Panc1 (cell line): ENCODE data around the gene OR2T11. TPM values are rescaled to one million over a fixed set of nuclear protein-coding genes. Genes with fewer than 3 reads are reported as not detected.

Experiments
- ATAC-seq: fragments of 200-7000 bp; cut with Tn5 transposase; 2 replicates; pipeline ENCODE4 v1.9.1; 2020; ENCODE audit warnings: mild to moderate bottlenecking, moderate library complexity
- BruUV-seq: library from RNA; stranded (reverse); fragments of 400-500 nt; replicated peaks from 2 replicates; lab custom pipeline; 2021; lab: Mats Ljungman, UMichigan
- CTCF ChIA-PET: fragments of 300-600 bp; sonication (Branson Sonifier 250); formaldehyde crosslinking; loops from one replicate; lab custom pipeline; 2022; ENCODE audit warnings: antibody characterized with exemption; lab: Charles Lee
- POLR2A ChIA-PET: fragments of 300-600 bp; sonication (Branson Sonifier 250); formaldehyde crosslinking; loops from one replicate; lab custom pipeline; 2022; ENCODE audit warnings: antibody characterized with exemption; lab: Charles Lee
- DNase-seq: peaks from one replicate; pipeline ENCODE4 v3.0.0-alpha.2; 2010; ENCODE audit warnings: low read depth, low spot score
- H3K27ac ChIP-seq: 2 replicates; pipeline ENCODE4 v1.5.1; 2011; ENCODE audit warnings: mild to moderate bottlenecking, low read length, inconsistent platforms
- H3K27me3 ChIP-seq: fragments of 200-500 bp; sonication (Bioruptor generic); 2 replicates; pipeline ENCODE4 v1.6.0; 2014; ENCODE audit warnings: low read length, inconsistent platforms; ENCODE audit not compliant: control insufficient read depth, insufficient read depth
- H3K36me3 ChIP-seq: fragments of 200-500 bp; sonication (Bioruptor generic); 2 replicates; pipeline ENCODE4 v1.5.1; 2014; ENCODE audit warnings: inconsistent platforms, mild to moderate bottlenecking, low read length, moderate library complexity; ENCODE audit not compliant: control insufficient read depth, insufficient read depth
- H3K4me1 ChIP-seq: 2 replicates; pipeline ENCODE4 v1.5.1; 2011; ENCODE audit warnings: inconsistent platforms, mild to moderate bottlenecking, low read length, moderate library complexity; ENCODE audit not compliant: control insufficient read depth, insufficient read depth
- H3K4me3 ChIP-seq, 2 experiments: 2 replicates each; pipeline ENCODE4 v1.5.1; 2011 to 2012; ENCODE audit warnings: low read depth in 2 of 2, low read length in 2 of 2, mild to moderate bottlenecking in 2 of 2, inconsistent platforms in 1 of 2, moderate library complexity in 1 of 2
- H3K9me3 ChIP-seq: fragments of 200-500 bp; sonication (Bioruptor generic); 2 replicates; pipeline ENCODE4 v1.5.1; 2014; ENCODE audit warnings: low read depth, mild to moderate bottlenecking, inconsistent platforms, low read length, moderate library complexity; ENCODE audit not compliant: control insufficient read depth, insufficient read depth
- POLR2AphosphoS5 ChIP-seq: IDR thresholded peaks from 2 replicates; pipeline ENCODE4 v1.6.1; 2012; ENCODE audit warnings: mild to moderate bottlenecking, low read depth, low read length, moderate library complexity
- SIN3A ChIP-seq: IDR thresholded peaks from 2 replicates; pipeline ENCODE4 v1.6.1; 2012; ENCODE audit warnings: low read depth, mild to moderate bottlenecking, low read length, moderate library complexity, borderline replicate concordance; ENCODE audit not compliant: insufficient read depth
- TCF7L2 ChIP-seq: IDR thresholded peaks from 2 replicates; pipeline ENCODE4 v1.6.1; 2011; ENCODE audit warnings: mild to moderate bottlenecking, low read depth, low read length, inconsistent platforms
- in situ Hi-C: cut with HindIII; loops from 2 replicates; pipeline ENCODE4 v1.10.0; 2016; ENCODE audit warnings: low sequenced_read_pairs, low pct_unique_long_range_greater_than_20kb
- intact Hi-C: fragments of 100-400 bp; cut with micrococcal nuclease; formaldehyde crosslinking; loops from one replicate; pipeline ENCODE4 v1.10.0; 2022; ENCODE audit not compliant: unreplicated experiment
- total RNA-seq: library from RNA; stranded (reverse); gene quantifications from one replicate; pipeline ENCODE4 v1.2.1, GENCODE V29; 2021; ENCODE audit not compliant: unreplicated experiment
- TF ChIP-seq, protein P1 (sequence below): fragments of 450-650 bp; IDR thresholded peaks from 2 replicates; pipeline ENCODE4 v1.5.1; 2017; ENCODE audit warnings: mild to moderate bottlenecking
- TF ChIP-seq, protein P2 (sequence below), 2 experiments: IDR thresholded peaks; 2 replicates each; pipeline ENCODE4 v1.6.1; 2011 to 2012; ENCODE audit warnings: low read depth in 2 of 2, control low read depth in 1 of 2, low read length in 1 of 2, mild to moderate bottlenecking in 1 of 2, moderate library complexity in 1 of 2; ENCODE audit not compliant: insufficient read depth in 1 of 2

OR2T11 gene
- total RNA-seq, 1 experiment from 2014 or later = not detected

DNA sequence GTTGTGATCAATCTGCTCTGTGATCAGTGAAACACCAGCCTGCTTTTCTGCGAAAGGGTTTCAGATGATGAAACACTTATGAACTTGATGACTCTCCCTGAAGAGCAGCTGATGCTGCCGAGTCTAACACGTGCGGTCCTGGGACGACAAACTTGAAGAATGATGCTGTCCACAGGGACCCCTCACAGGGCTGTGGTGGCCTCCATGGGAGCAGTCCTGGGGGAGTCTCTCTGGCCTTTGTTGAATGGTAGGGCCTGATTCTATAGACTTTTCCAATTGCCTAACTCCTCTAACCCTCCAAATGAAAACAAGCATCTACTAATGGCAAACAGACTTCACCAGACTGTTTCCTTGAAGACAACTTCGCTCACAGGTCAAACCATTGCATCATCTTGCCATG is 37.3 kb downstream of the OR2T11 start, which contains the start of gene OR2T10:
TSS of gene OR2T10 (minus strand) at position 112 of the 400 bp plus-strand sequence. CDS start 3,932 bp downstream, outside the sequence.
- in situ Hi-C loops = no loop called here
- TF ChIP-seq, protein P1, sequence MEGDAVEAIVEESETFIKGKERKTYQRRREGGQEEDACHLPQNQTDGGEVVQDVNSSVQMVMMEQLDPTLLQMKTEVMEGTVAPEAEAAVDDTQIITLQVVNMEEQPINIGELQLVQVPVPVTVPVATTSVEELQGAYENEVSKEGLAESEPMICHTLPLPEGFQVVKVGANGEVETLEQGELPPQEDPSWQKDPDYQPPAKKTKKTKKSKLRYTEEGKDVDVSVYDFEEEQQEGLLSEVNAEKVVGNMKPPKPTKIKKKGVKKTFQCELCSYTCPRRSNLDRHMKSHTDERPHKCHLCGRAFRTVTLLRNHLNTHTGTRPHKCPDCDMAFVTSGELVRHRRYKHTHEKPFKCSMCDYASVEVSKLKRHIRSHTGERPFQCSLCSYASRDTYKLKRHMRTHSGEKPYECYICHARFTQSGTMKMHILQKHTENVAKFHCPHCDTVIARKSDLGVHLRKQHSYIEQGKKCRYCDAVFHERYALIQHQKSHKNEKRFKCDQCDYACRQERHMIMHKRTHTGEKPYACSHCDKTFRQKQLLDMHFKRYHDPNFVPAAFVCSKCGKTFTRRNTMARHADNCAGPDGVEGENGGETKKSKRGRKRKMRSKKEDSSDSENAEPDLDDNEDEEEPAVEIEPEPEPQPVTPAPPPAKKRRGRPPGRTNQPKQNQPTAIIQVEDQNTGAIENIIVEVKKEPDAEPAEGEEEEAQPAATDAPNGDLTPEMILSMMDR = no peak
- TF ChIP-seq SIN3A (no peak), TCF7L2 (no peak), POLR2AphosphoS5 (no peak)
- TF ChIP-seq, protein P2, sequence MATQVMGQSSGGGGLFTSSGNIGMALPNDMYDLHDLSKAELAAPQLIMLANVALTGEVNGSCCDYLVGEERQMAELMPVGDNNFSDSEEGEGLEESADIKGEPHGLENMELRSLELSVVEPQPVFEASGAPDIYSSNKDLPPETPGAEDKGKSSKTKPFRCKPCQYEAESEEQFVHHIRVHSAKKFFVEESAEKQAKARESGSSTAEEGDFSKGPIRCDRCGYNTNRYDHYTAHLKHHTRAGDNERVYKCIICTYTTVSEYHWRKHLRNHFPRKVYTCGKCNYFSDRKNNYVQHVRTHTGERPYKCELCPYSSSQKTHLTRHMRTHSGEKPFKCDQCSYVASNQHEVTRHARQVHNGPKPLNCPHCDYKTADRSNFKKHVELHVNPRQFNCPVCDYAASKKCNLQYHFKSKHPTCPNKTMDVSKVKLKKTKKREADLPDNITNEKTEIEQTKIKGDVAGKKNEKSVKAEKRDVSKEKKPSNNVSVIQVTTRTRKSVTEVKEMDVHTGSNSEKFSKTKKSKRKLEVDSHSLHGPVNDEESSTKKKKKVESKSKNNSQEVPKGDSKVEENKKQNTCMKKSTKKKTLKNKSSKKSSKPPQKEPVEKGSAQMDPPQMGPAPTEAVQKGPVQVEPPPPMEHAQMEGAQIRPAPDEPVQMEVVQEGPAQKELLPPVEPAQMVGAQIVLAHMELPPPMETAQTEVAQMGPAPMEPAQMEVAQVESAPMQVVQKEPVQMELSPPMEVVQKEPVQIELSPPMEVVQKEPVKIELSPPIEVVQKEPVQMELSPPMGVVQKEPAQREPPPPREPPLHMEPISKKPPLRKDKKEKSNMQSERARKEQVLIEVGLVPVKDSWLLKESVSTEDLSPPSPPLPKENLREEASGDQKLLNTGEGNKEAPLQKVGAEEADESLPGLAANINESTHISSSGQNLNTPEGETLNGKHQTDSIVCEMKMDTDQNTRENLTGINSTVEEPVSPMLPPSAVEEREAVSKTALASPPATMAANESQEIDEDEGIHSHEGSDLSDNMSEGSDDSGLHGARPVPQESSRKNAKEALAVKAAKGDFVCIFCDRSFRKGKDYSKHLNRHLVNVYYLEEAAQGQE (IDR thresholded peaks at IDR 0.05; ENCODE audit: insufficient read depth in 1 of 2, low read depth in 2 of 2, low read length in 1 of 2) = no peak
- Histone ChIP-seq H3K27me3 (no peaks in the 10 kb centered on the region), H3K4me3 (no peak within 1 kb of the TSS), H3K27ac (no peak within 1 kb of the TSS), H3K36me3 (no peaks in the 10 kb centered on the region), H3K4me1 (no peaks in the 10 kb centered on the region), H3K9me3 (no peaks in the 10 kb centered on the region)
- no peak for ATAC-seq
- CTCF ChIA-PET = no interaction called here
- POLR2A ChIA-PET = no interaction called here
- DNase-seq = no peak
- intact Hi-C loops = no loop called here
- no TSS peak for BruUV-seq

DNA sequence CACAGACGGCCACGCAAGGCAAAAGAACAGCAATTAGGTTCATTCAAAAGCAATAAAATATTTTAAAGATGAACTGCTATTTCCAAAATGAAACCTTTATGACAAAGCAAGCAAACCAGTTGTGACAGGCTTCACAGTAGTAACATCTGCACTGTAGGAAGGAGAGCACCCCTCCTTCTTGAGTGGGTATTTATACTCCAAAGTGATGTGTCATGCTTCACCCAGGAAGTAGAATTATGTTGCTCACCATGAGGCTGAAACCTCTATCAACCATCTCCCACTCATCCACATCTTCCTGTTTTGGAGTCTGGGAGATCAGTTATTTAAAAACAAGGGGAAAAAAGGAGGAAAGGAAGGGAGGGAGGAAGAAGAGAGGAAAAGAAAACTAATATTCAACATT is 38.3 kb downstream of the OR2T11 start:
- TF ChIP-seq, protein P1 = no peak
- TF ChIP-seq POLR2AphosphoS5 = no peak
- no peak for TF ChIP-seq SIN3A
- Histone ChIP-seq H3K36me3 (no peaks in the 10 kb centered on the region), H3K4me3 (no peak overlapping the region), H3K9me3 (no peaks in the 10 kb centered on the region), H3K27me3 (no peaks in the 10 kb centered on the region), H3K27ac (no peak overlapping the region), H3K4me1 (no peaks in the 10 kb centered on the region)
- no TSS peak for BruUV-seq
- no peak for ATAC-seq
- no peak for DNase-seq
- POLR2A ChIA-PET = no interaction called here
- in situ Hi-C loops = no loop called here
- CTCF ChIA-PET = no interaction called here
- intact Hi-C loops = no loop called here
